Activated CD4-positive, alpha-beta T cell treated with anti-CD3 and anti-CD28 coated beads, Interleukin-2, amount 10 ng/mL, durations not matched to agents 7 days and 5 days (primary cell): ENCODE results near the gene PYM1. TPM values are rescaled to one million over a fixed set of nuclear protein-coding genes. Genes with fewer than 3 reads are reported as not detected.

Source experiments
- CTCF ChIA-PET: fragments of 350-600 bp; sonication (Branson Sonifier 250); formaldehyde crosslinking; loops from one replicate; lab custom pipeline; 2021; ENCODE audit warnings: antibody characterized with exemption; lab: Charles Lee
- POLR2A ChIA-PET: fragments of 350-600 bp; sonication (Branson Sonifier 250); formaldehyde crosslinking; loops from one replicate; lab custom pipeline; 2021; ENCODE audit warnings: antibody characterized with exemption; lab: Charles Lee
- DNase-seq: peaks from one replicate; pipeline ENCODE4 v3.0.0-alpha.2; 2020
- H3K27ac Mint-ChIP-seq: one replicate; pipeline ENCODE4 v1.8.0; 2021; ENCODE audit warnings: mild to moderate bottlenecking, moderate library complexity, mixed read lengths
- H3K27me3 Mint-ChIP-seq: one replicate; pipeline ENCODE4 v1.8.0; 2021; ENCODE audit warnings: mixed read lengths
- H3K36me3 Mint-ChIP-seq: one replicate; pipeline ENCODE4 v1.8.0; 2021; ENCODE audit warnings: low read depth, mixed read lengths
- H3K4me1 Mint-ChIP-seq: one replicate; pipeline ENCODE4 v1.8.0; 2021; ENCODE audit warnings: mixed read lengths
- H3K4me3 Mint-ChIP-seq: one replicate; pipeline ENCODE4 v1.8.0; 2021; ENCODE audit warnings: mild to moderate bottlenecking, moderate library complexity, mixed read lengths
- H3K9me3 Mint-ChIP-seq: one replicate; pipeline ENCODE4 v1.8.0; 2021; ENCODE audit warnings: mixed read lengths
- total RNA-seq, 2 experiments: library from RNA; stranded (reverse); gene quantifications; one replicate each; pipeline ENCODE4 v1.2.3, GENCODE V29; 2021

The PYM1 gene
- total RNA-seq, 2 experiments from 2014 or later: 50.3 to 50.7 TPM

DNA sequence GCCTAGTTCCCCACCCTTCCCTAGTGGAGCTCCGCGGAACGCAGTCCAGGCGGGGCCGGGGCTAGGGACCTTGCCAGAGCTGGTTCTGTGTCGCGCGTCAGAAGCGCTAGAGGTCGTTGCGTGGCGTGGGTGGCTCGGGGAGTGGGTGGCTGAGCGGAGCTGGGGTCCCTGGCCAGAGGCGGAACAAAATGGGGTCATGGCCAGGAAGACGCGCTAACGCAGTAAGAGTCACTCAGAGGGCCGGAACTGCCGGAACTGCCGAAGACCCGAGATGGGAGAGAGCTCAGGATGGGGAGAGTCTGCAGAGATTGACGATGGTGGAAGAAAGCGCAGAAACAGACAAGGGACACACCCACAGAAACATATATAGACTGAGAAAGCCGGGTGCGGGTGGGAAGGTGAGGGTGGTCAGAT lies 8.1 kb upstream of the PYM1 start:
- no peak for DNase-seq
- peak overlapping the region; percentile 89 for H3K27ac Mint-ChIP-seq
- peaks cover 94% of the 10 kb centered on the region for H3K36me3 Mint-ChIP-seq
- H3K4me1 Mint-ChIP-seq: peaks cover 74% of the 10 kb centered on the region
- no peaks in the 10 kb centered on the region for H3K27me3 Mint-ChIP-seq
- ChIA-PET POLR2A (no interaction called here), CTCF (interaction anchor here (0.8 to 1.6 kb wide), 7 partner anchors 8 to 197 kb away, joined by 3 to 8 read pairs (median 3); partner anchors contain the start of genes ORMDL2 and SARNP)
- H3K4me3 Mint-ChIP-seq: peak overlapping the region; percentile 89
- no peaks in the 10 kb centered on the region for H3K9me3 Mint-ChIP-seq

DNA sequence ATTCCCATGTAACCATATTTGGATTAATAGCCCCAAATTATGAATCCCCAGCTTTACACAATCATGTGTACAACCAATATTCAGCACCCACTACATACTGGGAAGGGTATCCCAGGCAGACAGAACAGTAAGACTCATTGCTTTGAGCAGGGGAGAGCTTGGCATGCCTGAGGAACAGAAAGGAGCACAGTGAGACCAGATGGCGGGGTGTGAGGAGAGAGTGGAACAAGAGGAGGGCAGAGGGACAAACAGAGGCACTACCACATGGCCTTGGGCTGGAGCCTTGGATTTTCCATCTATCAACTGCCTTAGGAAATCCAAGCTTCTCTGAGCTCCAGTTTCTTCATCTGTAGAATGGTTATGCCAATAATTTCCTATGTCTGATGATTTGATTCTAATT lies 7.1 kb upstream of the PYM1 start:
- DNase-seq: no peak
- Mint-ChIP-seq H3K4me3 (peak overlapping the region; percentile 89), H3K27me3 (no peaks in the 10 kb centered on the region), H3K4me1 (peaks cover 70% of the 10 kb centered on the region), H3K9me3 (no peaks in the 10 kb centered on the region), H3K36me3 (peaks cover 85% of the 10 kb centered on the region), H3K27ac (peak overlapping the region; percentile 89)
- POLR2A ChIA-PET: interaction anchor here (0.6 to 0.8 kb wide), 2 partner anchors 39 to 110 kb away, joined by 3 to 5 read pairs; partner anchors contain the start of gene RAB5B
- CTCF ChIA-PET: interaction anchor here (0.6 to 3.1 kb wide), 6 partner anchors 9 to 728 kb away, joined by 3 to 19 read pairs (median 4); no protein-coding TSS in a partner anchor

DNA sequence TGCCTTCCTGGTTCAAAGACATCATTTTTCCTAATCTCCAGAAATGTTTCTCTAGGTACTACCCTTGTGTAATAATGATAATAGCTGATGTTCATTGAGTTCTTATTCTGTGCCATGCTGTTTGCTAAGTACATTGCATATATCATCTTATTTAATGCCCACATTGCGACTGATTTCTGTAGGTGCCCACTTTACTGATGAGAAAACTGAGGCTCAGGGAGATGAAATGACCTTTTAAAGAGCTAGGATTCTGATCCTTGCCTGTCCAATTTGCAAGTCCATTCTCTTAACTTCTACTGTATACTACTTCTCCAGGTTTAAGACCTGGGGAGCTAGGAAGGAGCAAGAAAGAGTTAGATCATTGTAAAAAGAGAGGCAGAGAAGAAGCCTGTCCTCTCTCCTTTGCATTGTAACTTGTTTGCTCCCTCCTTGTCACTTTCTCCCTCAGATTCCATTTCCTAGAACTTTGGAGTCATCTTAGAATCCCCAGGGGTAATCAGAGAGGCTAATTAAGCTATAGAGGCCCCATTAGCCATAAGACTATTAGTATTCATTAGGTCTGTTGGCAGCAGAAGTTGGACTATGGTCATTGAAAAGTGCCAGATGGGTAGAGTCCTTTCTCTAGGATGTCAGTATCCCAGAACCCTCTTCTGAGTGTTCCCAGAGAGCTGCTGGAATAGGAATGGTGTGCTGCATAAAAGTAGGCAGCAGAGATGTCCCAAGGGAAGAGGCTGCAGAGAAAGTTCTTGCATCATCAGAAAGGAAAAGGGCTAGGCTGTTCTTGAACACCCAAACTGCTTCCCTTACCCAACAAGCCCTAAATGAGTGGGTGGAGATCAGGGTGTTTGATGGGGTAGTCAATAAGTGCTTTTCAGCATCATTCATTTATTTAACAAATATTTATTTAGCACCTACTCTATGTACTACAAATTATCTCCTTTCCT lies 6.4 kb upstream of the PYM1 start:
- ChIA-PET CTCF (interaction anchor here (0.6 to 3.1 kb wide), 11 partner anchors 12 to 954 kb away, joined by 3 to 19 read pairs (median 4); partner anchors contain the start of gene RDH5), POLR2A (interaction anchor here (0.6 to 0.8 kb wide), 2 partner anchors 40 to 109 kb away, joined by 3 to 5 read pairs; partner anchors contain the start of gene RAB5B)
- DNase-seq: no peak
- Mint-ChIP-seq H3K4me1 (peaks cover 69% of the 10 kb centered on the region), H3K27ac (peak overlapping the region; percentile 70), H3K27me3 (no peaks in the 10 kb centered on the region), H3K4me3 (peak overlapping the region; percentile 89), H3K36me3 (peaks cover 80% of the 10 kb centered on the region), H3K9me3 (no peaks in the 10 kb centered on the region)

DNA sequence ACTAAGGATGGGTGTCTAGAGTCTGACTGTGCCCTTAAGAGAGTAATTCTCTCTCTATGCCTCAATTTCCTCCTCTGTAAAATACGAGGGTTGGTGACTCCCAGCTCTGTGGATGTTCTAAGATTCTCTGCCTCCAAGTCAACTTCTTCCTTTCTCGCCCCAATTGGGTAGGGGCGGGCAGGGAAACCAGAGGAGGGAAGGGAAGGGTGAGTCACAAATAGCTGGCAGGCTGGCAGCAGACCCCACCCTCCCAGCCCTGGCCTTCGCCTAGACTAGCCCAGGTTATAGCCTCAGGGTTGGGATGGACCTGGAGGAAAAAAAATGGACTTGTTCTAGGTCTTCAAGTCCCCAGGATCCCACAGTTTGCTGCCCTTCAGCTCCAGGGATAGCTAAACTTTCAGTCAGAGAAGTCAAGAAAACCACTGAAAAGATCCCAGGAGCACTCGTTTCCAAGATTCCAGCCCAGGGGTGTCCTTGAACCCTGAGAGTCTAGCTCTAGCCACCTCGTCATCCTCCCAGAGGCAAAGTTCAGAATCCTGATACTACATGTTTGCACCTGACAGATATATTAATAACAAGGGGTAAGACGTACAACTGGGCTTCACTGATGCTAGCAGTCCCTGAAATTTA lies 5.6 kb upstream of the PYM1 start:
- POLR2A ChIA-PET: interaction anchor here (1.1 kb wide), 1 partner anchor 106 kb away, joined by 3 read pairs; no protein-coding TSS in a partner anchor
- peaks cover 72% of the 10 kb centered on the region for H3K36me3 Mint-ChIP-seq
- peak overlapping the region; percentile 89 for H3K4me3 Mint-ChIP-seq
- no peaks in the 10 kb centered on the region for H3K9me3 Mint-ChIP-seq
- peak overlapping the region; percentile 96 for H3K27ac Mint-ChIP-seq
- no peak for DNase-seq
- peaks cover 61% of the 10 kb centered on the region for H3K4me1 Mint-ChIP-seq
- H3K27me3 Mint-ChIP-seq: no peaks in the 10 kb centered on the region
- CTCF ChIA-PET: interaction anchor here (0.6 to 3.1 kb wide), 9 partner anchors 13 to 953 kb away, joined by 3 to 19 read pairs (median 4); partner anchors contain the start of genes RAB5B and RDH5

DNA sequence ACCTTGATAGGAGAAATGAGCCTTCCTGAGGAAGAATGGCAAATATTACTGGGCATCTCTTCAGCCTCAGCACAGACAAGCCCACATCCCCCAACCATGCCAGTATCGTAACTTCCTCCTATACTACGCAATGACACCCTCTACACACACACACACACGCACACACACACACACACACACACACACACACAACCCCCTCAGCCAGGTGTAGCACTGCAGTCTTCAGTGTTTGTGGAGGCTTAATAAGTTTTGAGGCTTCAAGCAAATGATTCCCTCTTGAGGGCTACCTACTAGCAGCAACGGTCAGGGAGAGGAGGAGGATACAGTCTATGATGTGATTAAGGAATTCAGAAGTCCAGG lies 4.8 kb upstream of the PYM1 start:
- peak overlapping the region; percentile 96 for H3K27ac Mint-ChIP-seq
- peaks cover 69% of the 10 kb centered on the region for H3K36me3 Mint-ChIP-seq
- POLR2A ChIA-PET: interaction anchor here (1.1 kb wide), 1 partner anchor 105 kb away, joined by 3 read pairs; no protein-coding TSS in a partner anchor
- DNase-seq: peak; percentile 52
- peaks cover 54% of the 10 kb centered on the region for H3K4me1 Mint-ChIP-seq
- CTCF ChIA-PET: interaction anchor here (0.6 to 3.1 kb wide), 5 partner anchors 14 to 673 kb away, joined by 3 to 19 read pairs (median 4); partner anchors contain the start of gene RAB5B
- H3K9me3 Mint-ChIP-seq: no peaks in the 10 kb centered on the region
- peak overlapping the region; percentile 89 for H3K4me3 Mint-ChIP-seq
- H3K27me3 Mint-ChIP-seq: no peaks in the 10 kb centered on the region

DNA sequence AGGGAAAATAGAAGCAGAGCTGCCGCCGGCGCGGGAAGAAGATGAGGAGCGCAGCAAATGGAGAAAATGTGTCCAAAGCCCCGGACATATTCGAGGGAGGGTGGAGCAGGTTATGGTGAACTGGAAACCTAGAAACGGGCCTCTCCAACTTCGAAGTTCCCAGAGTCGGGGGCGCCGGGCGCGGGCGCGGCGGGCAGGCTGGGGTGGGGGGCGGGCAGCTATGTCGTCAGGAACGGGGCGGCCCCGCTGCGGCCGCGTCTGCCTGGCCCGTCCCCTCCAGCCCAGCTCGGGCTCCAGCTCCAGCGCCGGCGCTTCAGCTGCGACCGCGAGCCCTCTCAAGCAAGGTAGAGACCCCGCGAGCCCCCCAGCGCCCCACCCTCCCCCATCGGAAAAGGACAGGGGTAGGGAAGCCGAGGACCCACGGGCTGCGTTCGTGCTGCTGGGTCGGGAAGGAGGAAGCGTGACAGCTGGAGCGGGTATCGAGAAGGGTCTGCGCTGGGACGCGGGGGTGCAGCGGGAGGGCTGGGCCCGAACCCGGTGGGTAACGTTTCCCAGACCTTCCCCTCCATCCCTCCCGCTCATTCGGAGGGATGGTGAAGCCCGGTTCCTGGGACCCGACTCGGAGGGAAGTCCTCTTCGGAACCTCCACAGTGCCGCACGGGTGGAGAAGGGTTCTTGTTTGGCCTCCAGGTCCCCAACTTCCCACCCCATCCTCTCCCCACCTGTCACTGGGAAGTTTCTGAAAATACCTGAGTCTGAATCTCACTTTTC lies 4.3 kb upstream of the PYM1 start:
- Mint-ChIP-seq H3K4me3 (peak overlapping the region; percentile 89), H3K36me3 (peaks cover 69% of the 10 kb centered on the region), H3K9me3 (no peaks in the 10 kb centered on the region), H3K27ac (peak overlapping the region; percentile 99), H3K27me3 (no peaks in the 10 kb centered on the region), H3K4me1 (peaks cover 48% of the 10 kb centered on the region)
- DNase-seq: peak; percentile 29
- ChIA-PET CTCF (interaction anchor here (0.6 to 3.1 kb wide), 6 partner anchors 7 to 231 kb away, joined by 3 to 19 read pairs (median 4); partner anchors contain the start of genes ORMDL2 and SARNP), POLR2A (interaction anchor here (0.6 kb wide), 2 partner anchors 114 to 537 kb away, joined by 3 to 5 read pairs; partner anchors contain the start of genes ORMDL2 and SARNP)

DNA sequence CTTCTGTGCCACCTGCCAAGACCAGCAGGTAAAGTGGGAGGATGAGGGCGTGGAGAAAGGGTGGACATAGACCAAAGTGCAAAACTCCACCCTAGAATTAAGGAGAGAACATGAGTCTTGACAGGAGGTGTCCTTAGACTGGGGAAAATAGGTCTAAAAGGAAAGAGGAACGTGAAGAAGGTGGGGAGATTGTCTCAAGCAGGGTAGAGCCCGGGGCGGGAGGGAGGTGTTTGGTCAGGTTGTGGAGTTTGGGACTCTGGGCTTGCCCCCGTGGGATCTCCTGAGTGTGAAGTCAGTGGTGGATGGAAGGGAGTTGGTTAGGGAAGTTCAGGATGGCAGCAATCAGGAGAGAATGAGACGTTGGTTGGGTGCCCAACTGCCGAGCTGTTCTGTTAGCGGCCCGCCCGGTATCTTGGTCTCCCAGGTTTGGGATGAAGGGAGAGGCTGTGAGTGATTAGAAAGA lies 3.7 kb upstream of the PYM1 start:
- peaks cover 42% of the 10 kb centered on the region for H3K4me1 Mint-ChIP-seq
- no peak for DNase-seq
- ChIA-PET CTCF (interaction anchor here (0.7 to 1.8 kb wide), 6 partner anchors 8 to 193 kb away, joined by 3 to 6 read pairs (median 4); partner anchors contain the start of genes ORMDL2 and SARNP), POLR2A (interaction anchor here (0.6 kb wide), 2 partner anchors 114 to 538 kb away, joined by 3 to 5 read pairs; partner anchors contain the start of genes ORMDL2 and SARNP)
- peak overlapping the region; percentile 89 for H3K4me3 Mint-ChIP-seq
- peaks cover 63% of the 10 kb centered on the region for H3K36me3 Mint-ChIP-seq
- H3K9me3 Mint-ChIP-seq: no peaks in the 10 kb centered on the region
- peak overlapping the region; percentile 99 for H3K27ac Mint-ChIP-seq
- H3K27me3 Mint-ChIP-seq: no peaks in the 10 kb centered on the region

DNA sequence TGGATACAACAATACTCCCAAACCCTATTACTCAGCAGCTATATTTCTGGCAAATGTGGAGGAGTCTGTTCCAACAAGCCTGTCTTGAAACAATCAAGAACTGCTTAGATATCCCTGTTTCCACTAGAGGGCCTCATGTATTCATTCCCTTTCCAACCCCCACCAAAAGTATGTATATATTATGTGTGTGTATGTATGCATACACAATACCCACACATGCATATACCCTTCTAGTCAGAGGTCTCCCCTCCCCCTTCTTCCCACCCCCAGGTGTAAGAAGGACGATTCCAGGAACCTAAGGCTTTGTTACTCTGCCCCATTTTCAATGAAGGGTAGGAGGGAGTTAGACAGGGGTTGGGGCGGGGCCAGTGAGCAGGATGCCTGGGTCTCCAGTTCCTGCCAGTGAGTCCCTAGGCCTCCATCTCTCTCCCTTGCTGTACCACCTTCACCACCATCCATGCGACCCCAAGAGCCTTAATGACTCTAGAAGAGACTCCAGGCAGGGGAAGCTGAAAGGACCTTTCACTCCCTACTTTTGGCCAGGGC lies 3.1 kb upstream of the PYM1 start, which contains the start of gene DGKA:
DGKA (plus strand) TSS at position 392 of the 546 bp plus-strand sequence. CDS start 5,342 bp downstream, outside the sequence.
- Mint-ChIP-seq H3K27me3 (no peaks in the 10 kb centered on the region), H3K9me3 (no peaks in the 10 kb centered on the region), H3K4me3 (peak within 1 kb of the TSS; percentile 89), H3K36me3 (peaks cover 62% of the 10 kb centered on the region), H3K27ac (peak within 1 kb of the TSS; percentile 99), H3K4me1 (peaks cover 42% of the 10 kb centered on the region)
- peak; percentile 92 for DNase-seq
- CTCF ChIA-PET: interaction anchor here (0.9 to 6.8 kb wide), 8 partner anchors 9 to 192 kb away, joined by 3 to 45 read pairs (median 4); partner anchors contain the start of genes DNAJC14, ORMDL2 and SARNP
- POLR2A ChIA-PET: interaction anchor here (1.1 kb wide), 1 partner anchor 102 kb away, joined by 6 read pairs; no protein-coding TSS in a partner anchor

DNA sequence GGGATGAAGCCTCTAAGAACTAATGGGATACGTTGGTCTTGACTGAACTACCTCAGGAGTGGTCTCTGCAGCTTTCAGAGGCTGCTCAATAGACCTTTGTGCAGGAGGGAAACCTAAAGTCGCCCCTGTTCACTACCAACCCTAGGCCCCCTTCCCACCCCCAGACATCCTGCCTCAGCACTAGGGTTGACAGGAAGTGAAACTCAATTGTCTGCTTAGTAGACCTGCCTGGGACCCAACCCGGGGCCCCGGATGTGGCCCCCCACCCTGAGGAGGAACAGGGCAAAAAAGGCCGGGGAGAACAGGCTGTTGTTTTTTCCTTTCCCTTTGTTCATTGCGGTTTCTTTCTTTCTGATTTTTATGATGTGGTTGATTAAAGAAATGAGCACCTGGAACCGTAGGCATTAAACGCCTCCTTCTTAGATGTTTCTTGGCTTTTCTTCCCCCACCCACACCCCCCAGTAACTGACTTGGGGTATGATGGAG lies 1.7 kb upstream of the PYM1 start:
- peaks cover 59% of the 10 kb centered on the region for H3K36me3 Mint-ChIP-seq
- peak overlapping the region; percentile 99 for H3K27ac Mint-ChIP-seq
- peak overlapping the region; percentile 89 for H3K4me3 Mint-ChIP-seq
- DNase-seq: peak; percentile 94
- peaks cover 38% of the 10 kb centered on the region for H3K4me1 Mint-ChIP-seq
- H3K27me3 Mint-ChIP-seq: no peaks in the 10 kb centered on the region
- H3K9me3 Mint-ChIP-seq: no peaks in the 10 kb centered on the region
- CTCF ChIA-PET: interaction anchor here (1.3 to 6.8 kb wide), 3 partner anchors 10 to 191 kb away, joined by 4 to 45 read pairs (median 6); no protein-coding TSS in a partner anchor
- POLR2A ChIA-PET: interaction anchor here (0.7 to 1.0 kb wide), 2 partner anchors 11 to 112 kb away, joined by 3 read pairs; partner anchors contain the start of genes ORMDL2 and SARNP

DNA sequence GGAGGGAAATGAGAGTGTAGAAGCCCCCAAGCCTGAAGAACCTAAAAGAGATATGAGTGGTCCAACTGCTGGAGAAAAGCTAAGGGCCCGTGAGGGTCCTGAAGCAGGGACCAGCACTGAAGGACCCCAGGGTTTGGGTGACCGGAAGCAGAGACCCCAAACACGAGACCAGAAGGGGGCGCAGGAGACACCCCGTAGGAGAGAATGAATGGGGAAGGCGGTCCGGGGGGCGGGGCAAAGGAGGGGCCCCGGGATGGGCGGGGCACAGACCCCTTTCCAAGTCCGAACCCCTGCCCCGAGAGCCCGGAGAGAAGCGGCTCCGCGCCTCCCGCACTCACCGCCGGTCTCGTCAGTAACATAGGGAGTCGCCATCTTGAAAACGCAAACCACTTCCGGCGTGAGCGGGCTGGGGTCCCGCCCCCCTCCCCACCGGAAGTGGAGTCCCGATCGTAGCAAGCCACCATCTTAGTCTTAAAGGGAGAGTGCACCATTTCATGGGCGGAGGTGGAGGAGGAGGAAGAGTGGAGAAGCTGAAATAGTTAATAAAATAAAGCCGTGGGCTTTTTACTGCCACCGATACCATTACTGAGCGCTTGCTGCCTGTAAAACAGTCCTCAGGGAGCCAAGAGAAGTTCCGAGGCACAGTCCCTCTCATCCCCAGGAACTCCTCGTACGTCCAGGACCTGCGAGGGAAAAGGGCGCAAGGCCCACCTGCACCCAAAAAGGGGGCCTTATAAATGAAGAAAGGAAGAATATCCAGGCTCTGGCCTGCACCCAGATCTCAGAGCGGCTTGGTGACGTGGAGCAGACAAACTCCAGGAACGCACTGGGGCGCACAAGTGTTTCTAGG lies 731 bp downstream of the PYM1 start:
- peaks cover 52% of the 10 kb centered on the region for H3K36me3 Mint-ChIP-seq
- POLR2A ChIA-PET: interaction anchor here (1.5 kb wide), 1 partner anchor 109 kb away, joined by 5 read pairs; the partner anchor contains the start of gene ORMDL2
- peak overlapping the region; percentile 89 for H3K4me3 Mint-ChIP-seq
- CTCF ChIA-PET: interaction anchor here (0.6 to 6.8 kb wide), 20 partner anchors 9 to 1280 kb away, joined by 3 to 45 read pairs (median 4); partner anchors contain the start of gene DNAJC14
- H3K27ac Mint-ChIP-seq: peak overlapping the region; percentile 99
- no peaks in the 10 kb centered on the region for H3K9me3 Mint-ChIP-seq
- H3K4me1 Mint-ChIP-seq: peaks cover 39% of the 10 kb centered on the region
- DNase-seq: peak; percentile 96
- no peaks in the 10 kb centered on the region for H3K27me3 Mint-ChIP-seq
